Measurements from ENCODE around the gene PMM2.

The PMM2 gene

DNA sequence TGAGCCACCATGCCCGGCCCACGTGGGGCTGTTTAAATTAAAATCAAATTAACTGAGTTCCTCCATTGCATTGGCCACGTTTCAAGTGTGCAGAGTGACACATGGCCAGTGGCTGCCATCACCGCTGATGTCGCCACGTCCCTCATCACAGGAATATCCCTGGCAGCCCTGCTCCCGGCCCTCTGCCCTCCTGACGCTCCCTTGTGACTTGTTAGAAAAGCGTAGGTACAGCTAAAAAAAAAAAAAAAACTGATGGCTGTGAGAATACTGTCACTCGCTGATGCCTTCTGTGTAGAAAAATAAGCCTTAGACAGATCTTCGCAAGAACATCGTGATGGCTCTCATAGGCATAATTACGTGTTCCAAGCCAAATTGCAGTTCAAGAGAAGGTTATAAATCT, 49.5 kb downstream of the PMM2 start:
- H3K4me3 ChIP-seq (ENCODE audit: low read depth, low read length), result no peak overlapping the region
- DNase-seq (ENCODE audit: low read depth), result no peak

DNA sequence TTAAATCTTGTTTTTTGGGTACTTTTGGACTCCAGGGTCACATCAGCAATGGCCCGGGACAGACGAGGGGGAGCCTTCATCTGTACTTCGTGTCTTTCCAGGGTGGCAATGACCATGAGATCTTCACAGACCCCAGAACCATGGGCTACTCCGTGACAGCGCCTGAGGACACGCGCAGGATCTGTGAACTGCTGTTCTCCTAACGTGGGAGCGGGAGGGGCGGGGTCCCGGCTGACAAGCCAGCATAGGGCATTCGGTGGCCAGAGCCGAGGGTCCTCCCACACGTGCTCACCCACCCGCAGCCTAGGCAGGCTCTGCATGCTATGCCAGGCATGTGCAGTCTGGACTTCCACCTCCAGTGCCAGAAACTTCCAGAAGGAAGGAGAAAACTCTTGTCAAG, 50.0 kb downstream of the PMM2 start:
- no peak for DNase-seq (ENCODE audit: low read depth)
- no peak overlapping the region for H3K4me3 ChIP-seq (ENCODE audit: low read depth, low read length)

DNA sequence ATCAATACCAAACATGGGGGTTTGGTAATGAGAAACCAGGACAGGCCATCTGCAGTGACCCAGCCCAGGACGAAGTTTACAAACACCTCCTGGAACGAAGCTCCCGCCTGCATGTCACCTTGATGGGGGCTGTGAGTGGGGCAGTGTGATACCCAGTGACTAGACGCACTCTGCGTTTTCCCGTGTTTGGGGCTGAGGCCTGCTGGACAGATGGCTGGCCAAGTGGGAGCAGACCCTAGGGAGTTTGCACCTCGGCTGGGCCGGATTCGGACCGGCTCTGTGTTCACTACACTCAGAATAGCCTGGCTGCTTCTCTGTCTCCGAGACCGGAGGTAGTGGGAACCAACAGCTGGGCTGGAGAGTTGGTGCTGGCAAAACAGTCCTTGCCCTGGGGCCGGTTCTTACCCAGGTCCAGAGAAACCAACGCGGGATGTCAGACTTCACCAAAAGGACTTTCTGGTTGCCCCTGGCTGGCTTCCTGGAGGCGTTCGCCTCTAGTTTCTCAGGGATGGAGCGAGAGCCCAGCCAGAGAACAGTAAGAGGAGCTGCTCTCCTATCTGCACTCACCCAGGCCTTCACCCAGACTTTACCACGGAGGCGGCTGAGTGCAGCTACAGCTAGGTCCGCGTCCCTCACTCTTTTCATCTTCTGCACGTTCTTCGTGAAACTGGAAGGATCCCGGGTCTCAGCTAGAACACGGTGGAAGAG, 50.7 kb downstream of the PMM2 start:
- no peak for DNase-seq (ENCODE audit: low read depth)
- no peak overlapping the region for H3K4me3 ChIP-seq (ENCODE audit: low read depth, low read length)

DNA sequence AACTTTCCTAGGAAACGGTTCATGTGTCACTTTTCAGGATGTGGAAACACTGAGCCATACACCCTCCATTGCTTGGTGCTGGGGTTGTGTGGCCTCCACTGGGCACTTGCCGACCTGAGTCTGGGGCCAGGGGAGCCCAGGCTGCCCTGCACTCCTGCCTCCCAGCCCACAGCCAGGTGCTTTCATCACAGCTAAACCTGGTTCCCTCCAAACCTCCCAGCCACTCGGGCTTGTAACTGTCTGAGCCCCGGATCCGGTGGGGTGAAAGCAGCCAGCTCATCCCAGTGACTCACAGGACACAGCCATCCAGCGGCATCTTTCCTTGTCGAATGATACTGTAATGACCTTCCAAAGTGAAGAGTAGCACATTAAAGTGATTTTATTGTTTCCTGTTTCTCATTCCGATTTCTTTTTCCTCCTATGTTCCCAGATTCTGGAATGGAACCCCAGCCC, 51.3 kb downstream of the PMM2 start:
- peak; percentile 48 for DNase-seq (ENCODE audit: low read depth)
- H3K4me3 ChIP-seq (ENCODE audit: low read depth, low read length), result no peak overlapping the region

- DNase-seq (ENCODE audit: low read depth), result peak; percentile 40
- H3K4me3 ChIP-seq (ENCODE audit: low read depth, low read length), result no peak overlapping the region
Observed at GRCh38 chr16:8849411-8850011, 51.9 kb downstream of the PMM2 start.

- H3K4me3 ChIP-seq (ENCODE audit: low read depth, low read length), result no peak overlapping the region
- peak; percentile 55 for DNase-seq (ENCODE audit: low read depth)
Observed at GRCh38 chr16:8850279-8850885, 52.7 kb downstream of the PMM2 start.

DNA sequence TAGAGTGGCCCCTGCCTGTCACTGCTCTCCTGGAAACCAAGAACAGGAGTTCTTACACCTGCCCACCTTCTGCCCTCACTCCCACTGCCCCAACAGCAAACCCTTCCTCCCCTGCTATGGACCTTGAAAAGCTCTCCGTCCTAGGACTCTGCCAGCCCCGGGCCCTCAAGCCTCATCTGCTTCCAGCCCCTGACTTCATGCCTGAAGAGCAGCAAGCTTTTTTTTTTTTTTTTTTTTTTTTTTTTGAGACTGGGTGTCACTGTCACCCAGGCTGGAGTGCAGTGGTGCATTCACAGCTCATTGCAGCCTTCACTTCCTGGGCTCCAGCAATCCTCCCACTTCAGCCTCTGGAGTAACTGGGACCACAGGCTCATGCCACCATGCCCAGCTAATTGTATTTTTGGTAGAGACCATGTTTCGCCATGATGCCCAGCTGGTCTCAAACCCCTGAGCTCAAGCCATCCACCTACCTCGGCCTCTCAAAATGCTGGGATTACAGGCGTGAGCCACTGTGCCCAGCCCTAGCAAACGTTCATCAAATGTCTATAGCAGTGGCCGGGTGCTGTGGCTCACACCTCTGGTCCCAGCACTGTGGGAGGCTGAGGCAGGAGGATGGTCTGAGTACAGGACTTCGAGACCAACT, 54.2 kb downstream of the PMM2 start:
- no peak overlapping the region for H3K4me3 ChIP-seq (ENCODE audit: low read depth, low read length)

DNA sequence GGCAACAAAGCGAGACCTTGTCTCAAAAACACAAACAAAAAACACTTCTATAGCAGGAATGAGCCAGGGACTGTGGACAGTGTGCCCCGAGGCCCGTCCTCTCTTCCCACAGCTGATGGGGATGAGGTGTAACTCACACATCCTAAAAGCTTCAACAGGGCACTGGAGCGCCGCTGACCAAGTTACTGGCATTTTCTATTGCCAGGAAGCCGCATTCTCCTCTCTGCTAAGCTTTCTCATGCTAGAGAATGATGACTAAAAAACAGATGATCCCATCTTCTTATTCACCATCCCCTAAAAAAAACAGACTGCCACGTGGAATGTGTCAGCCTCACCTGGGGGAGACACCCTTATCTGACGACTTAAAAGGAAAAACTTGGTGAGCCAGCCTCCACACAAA, 54.9 kb downstream of the PMM2 start:
- no peak for DNase-seq (ENCODE audit: low read depth)
- no peak overlapping the region for H3K4me3 ChIP-seq (ENCODE audit: low read depth, low read length)

More for the DNA sequence above, 54.2 kb downstream of the PMM2 start:
- DNase-seq (ENCODE audit: low read depth), result no peak

DNA sequence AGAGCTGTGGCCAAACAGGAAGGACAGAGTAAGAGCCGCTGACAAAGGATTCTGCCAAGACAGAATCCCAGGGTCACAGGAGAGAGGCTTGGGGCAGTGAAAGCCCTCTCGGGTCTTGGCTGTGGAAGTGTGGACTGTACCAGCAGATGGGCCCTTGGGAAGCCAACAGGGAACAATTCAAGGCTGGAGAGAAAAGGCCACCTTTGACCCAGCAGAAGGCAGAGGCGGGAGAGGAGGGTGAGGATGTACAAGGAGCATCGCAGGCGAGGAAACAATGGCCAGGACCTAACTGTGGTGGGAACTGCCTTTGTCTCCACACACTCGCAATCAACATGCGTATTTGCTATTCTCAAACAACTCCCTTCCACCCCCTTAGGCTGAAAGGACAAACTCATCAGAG, 55.5 kb downstream of the PMM2 start:
- H3K4me3 ChIP-seq (ENCODE audit: low read depth, low read length), result no peak overlapping the region
- no peak for DNase-seq (ENCODE audit: low read depth)

- no peak for DNase-seq (ENCODE audit: low read depth)
- H3K4me3 ChIP-seq (ENCODE audit: low read depth, low read length), result no peak overlapping the region
Observed at GRCh38 chr16:8853611-8854010, 56.0 kb downstream of the PMM2 start.

- H3K4me3 ChIP-seq (ENCODE audit: low read depth, low read length), result no peak overlapping the region
- no peak for DNase-seq (ENCODE audit: low read depth)
Observed at GRCh38 chr16:8854298-8854948, 56.8 kb downstream of the PMM2 start.

DNA sequence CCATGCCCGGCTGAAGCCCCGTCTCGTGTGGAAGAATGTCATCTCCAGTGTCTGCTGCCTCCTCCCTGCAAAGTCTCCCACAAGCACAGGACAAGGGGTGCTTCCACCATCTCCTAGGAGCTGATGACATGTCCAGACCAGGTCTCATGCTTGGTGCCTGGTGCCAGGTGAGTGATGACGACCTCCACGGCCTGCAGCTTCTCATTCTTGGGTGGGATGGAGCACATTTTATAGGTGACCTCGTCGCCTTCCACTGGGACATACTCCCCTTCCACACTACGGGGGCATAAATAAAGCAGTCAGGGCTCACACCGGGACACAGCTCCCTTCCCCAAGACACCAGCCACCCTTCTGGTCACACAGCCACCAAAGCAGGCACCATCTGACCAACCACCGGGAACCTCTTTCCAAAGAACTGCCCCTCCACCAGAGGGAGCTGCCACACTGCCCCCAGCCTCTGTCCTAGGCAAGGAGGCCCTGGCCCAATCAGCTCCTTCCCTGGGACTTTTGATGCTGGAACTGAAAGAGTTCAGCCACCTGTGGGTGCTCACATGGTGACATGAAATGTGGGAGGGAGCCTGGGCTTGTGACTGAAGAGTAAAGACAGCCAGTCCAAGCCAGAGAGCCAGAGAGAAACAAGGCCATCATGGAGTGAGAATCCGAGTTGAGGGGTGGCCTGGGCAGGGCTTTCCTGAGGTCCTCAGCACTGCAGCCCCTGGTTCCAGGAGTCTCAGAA, 57.6 kb downstream of the PMM2 start:
- no peak for DNase-seq (ENCODE audit: low read depth)
- H3K4me3 ChIP-seq (ENCODE audit: low read depth, low read length), result no peak overlapping the region

GRCh38 chr16:8855972-8856371, 58.3 kb downstream of the PMM2 start:
- H3K4me3 ChIP-seq (ENCODE audit: low read depth, low read length), result no peak overlapping the region
- DNase-seq (ENCODE audit: low read depth), result no peak

- DNase-seq (ENCODE audit: low read depth), result no peak
- no peak overlapping the region for H3K4me3 ChIP-seq (ENCODE audit: low read depth, low read length)
Observed at GRCh38 chr16:8858994-8859912, 61.6 kb downstream of the PMM2 start.

GRCh38 chr16:8859913-8860881, 62.6 kb downstream of the PMM2 start:
- peak; percentile 19 for DNase-seq (ENCODE audit: low read depth)
- no peak overlapping the region for H3K4me3 ChIP-seq (ENCODE audit: low read depth, low read length)

GRCh38 chr16:8861563-8862308, 64.1 kb downstream of the PMM2 start:
- DNase-seq (ENCODE audit: low read depth), result no peak
- no peak overlapping the region for H3K4me3 ChIP-seq (ENCODE audit: low read depth, low read length)

Data from skeletal muscle cell (primary cell).